ENCODE measurements around the gene PPARD. TPM values are rescaled to one million over a fixed set of nuclear protein-coding genes. Genes with fewer than 3 reads are reported as not detected.

Gene PPARD
- total RNA-seq, 1 experiment from 2014 or later = 5.6 TPM

DNA sequence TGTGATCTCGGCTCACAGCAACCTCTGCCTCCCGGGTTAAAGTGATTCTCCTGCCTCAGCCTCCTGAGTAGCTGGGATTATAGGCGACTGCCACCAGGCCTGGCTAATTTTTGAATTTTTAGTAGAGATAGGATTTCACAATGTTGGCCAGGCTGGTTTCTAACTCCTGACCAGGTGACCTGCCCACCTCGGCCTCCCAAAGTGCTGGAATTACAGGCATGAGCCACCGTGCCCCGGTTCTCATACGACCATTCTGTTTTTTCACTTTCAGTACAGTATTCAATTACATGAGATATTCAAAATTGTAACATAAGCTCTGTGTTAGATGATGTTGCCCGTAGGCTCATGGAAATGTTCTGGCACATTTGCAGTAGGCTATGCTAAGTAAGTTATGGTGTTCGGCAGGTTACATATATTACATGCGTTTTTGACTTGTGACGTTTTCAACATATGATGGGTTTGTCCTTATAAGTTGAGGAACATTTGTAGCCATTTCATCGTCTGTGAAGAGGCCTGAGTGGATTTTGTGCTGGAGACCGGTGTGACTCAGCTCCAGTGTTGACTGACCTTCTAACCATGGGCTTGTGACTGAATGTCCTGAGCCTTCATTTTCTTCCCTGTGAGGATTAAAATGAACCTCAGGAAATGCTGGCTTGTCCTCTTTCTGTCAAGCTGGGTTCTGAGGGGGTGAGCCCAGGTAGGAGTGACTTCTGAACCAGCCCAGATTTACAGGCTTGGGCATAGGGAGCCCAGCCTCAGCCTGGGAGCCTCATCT, 12.2 kb downstream of the PPARD start:
- no peak for DNase-seq (ENCODE audit: low read depth)

DNA sequence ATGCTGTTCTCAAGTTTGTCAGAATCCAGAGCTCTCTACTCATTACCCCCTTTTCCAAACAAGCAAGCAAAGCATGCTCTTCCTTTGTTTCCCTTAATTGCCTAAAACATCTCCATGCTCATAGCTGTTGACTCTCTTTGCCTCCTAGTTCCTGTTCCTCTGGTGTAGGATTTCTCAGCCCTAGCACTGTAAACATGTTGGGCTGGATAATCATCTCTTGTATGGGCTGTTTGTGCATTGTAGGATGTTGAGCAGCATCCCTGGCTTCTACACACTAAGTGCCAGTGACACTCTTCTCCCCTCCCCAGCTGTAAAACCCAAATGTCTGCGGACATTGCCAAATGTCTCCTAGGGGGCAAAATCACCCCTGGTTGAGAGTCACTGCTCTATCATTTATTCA, 14.0 kb downstream of the PPARD start:
- DNase-seq (ENCODE audit: low read depth) = no peak

DNA sequence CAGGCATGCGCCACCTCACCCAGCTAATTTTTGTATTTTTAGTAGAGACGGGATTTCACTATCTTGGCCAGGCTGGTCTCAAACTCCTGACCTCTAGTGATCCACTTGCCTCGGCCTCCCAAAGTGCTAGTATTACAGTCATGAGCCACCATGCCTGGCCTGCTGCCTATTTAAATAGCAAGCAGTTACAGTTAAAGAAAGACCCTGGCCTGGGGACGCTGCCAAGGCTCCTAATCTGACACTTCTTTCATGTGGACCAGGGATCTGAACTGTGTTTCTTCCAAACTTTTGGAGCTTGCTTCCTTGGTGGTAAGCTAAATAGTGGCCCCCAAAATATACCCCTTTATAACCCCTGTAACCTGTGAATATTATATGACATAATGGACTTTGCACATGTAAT, 15.3 kb downstream of the PPARD start:
- DNase-seq (ENCODE audit: low read depth) = no peak

DNA sequence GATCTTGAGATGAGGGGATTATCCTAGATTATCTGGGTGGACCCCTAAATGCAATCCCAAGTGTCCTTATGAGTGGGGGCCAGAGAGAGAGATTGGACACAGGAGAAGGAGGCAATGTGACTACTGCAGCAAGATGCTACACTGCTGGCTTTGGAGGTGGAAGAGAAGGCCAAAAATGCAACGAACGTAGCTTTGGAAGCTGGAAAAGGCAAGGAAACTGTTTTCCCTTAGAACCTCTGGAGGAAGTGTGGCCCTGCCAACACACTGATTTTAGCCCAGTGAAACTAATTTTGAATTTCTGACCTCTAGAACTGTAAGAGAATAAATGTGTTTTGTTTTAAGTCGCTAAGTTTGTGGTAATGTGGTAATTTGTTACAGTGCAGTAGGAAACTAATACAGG, 15.7 kb downstream of the PPARD start:
- DNase-seq (ENCODE audit: low read depth) = no peak

DNA sequence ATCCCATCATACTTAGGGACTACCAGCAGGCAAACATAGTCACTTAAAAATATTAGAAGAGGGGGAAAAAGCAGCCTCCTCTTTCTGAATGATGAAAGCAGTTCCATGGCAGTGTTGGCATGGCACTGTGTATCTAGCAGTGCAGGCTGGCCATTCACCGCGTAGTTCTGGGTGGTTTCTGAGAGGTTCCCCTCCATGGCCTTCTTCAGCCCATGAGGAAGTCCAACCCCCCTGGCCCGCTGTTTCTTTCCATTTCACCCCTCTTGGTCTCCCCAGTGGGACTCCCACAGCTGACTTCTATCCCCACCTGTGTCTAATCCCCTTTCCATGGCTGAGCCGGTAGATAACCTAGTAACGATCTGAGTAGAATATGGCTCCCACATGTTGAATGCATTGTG, 17.0 kb downstream of the PPARD start:
- no peak for DNase-seq (ENCODE audit: low read depth)

DNA sequence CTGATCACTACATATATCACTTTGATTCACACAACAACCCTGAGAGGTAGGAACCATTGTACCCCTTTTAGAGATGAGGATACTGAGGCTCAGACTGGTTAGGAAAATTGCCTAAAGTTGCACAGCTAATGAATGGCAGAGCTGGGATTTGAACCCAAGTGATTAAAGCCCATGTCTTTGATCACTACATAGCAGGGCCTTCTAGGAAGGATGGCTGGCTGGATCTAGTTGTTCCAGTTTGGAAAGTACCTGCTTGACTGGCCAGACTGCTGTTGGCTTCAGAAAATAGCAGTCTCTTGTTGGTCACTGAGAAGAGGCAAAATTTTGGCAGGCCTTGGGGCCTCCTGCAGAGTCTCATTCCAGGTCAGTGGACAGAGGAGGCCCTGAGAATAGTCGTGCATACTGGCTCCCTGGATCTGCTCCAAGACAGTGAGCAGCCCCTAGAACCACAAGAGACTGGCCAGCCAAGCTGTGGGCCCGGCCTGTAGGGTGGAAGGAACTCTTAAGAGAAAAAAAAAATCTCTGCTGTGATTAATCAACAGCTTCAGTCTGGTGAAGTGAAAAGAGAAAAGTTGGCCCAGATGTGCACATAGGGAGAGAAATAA, 17.5 kb downstream of the PPARD start:
- peak; percentile 65 for DNase-seq (ENCODE audit: low read depth)

DNA sequence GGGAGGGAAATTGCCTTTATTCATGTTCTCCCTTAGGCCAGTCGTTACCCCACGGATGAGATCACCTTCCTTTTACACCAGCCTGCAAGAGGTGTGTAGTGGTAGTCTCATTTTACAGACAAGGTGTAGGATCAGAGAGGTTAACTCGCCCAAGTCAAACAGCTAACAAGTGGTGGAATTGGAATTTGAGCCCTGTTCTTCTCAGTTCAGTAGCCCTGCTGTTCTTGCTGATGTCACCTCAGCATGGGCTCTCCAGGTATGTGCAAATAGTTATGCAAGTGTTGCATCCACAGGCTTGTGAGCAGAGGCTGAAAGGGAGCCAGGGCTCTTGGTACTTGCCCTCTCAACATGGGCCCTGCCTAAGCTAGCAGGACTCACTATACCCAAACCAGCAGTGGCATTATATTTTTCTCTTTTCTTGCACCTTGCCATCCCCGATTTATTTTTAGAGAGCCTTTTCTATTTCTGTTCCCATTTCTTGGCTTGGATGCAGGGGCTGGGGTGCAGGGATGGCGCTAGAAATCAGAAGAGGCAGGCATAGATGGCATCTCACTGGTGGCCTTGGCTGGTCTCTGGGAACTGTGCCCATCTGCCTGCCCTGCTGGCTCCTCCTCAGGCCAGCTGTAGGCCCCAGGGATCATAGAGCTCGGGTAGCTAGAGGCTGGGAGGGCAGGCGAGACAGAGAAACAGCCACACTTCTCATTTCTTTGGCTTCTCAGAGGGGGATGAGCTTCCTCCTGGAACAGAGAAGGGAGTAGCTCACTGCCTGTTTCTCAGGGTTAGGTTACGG, 18.2 kb downstream of the PPARD start:
- DNase-seq (ENCODE audit: low read depth) = no peak

DNA sequence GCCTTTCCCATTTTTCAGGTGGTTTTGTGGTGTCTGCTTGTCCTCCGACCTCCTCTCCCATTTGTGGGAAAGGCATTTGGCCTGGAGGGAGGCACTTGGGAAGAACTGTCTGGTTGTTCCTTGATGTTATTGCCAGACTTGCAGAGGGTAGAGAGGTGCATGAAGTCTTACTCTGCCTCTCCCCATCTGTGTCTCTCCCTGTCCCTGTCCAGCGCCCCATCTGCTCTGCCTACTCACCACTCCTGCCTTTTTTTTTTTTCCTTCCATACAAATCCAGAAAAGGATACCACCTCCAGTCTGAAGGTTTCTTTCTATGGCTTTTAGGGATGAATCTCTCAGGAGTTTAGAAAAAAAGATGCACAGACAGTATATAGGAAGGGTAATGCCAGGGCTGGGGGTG, 19.8 kb downstream of the PPARD start:
- DNase-seq (ENCODE audit: low read depth) = no peak

DNA sequence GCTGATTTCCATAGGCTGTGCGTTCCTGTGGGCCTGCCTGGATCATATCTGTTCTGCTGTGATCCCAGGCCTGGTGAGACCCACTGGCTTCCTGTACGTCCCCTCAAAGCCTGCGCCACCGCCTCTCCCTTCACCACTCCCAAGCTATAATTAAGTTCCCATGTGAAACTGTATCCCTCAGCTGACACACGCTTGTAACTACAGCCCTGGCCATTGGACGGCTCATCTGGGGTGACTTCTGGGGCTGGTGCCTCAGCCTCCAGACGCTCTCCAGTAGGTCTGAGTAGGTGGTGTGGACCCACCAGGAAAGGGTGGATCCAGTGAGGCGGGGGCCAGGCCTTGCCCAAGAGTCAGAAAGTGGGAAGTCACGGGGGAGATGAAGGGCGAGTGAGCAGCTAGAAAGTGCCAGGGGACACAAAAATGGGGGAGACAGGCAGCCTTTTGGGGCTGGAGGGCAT, 21.0 kb downstream of the PPARD start:
- peak; percentile 59 for DNase-seq (ENCODE audit: low read depth)

DNA sequence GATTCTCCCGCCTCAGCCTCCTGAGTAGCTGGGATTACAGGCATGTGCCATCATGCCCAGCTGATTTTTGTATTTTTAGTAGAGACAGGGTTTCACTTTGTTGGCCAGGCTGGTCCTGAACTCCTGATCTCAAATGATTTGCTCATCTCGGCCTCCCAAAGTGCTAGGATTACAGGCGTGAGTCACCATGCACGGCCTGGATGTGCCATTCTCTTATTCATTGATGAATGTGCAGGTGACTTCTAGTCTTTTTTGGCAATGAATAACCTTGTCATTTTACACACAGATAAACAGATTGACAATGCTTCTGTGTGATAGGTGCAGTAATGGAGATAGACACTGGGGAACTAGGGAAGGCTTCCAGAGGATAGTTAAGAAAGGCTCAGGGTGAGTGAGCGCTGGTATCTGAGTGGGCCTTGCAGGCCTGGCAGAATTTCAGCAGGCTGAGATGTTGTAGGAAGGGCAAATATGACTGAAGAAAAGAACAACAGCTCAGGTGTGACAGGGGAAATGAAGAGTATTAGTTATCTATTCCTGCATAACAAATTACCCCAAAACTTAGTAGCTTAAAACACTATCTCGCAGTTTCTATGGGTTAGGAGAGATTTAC, 23.3 kb downstream of the PPARD start:
- DNase-seq (ENCODE audit: low read depth) = peak; percentile 33

DNA sequence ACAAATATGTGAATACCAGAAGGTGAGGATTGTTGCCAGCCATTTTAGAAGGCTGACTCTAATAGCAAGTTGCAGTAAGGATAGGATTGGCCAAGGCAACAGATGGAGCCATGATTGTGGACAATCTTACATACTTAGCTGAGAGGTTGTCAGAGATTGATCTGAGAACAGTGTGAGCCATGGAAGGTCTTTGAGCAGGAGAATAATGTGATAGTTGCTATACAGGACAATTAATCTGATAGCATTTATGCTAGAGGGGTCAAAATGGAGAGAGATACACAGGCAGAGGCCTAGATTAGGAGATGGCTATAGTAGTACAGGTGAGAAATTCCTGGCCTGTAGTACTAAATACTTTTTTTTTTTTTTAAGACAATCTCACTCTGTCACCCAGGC, 23.8 kb downstream of the PPARD start:
- no peak for DNase-seq (ENCODE audit: low read depth)

DNA sequence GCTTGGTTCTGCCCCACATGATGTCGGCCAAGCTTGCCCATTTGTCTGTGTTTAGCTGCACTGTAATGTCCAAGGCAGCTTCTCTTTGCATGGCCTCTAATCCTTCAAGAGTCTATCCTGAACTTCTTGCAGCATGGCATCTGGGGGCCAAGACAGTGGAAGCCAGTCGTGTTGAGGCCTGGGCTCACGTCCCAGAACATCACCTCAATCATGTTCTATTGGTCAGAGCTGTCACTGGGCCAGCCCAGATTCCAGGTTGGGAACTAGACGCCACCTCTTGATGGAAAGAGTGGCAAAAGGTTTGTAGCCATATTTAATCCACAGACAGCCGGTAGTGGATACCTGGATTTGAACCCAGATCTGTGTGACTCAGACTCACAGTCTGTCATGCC, 25.3 kb downstream of the PPARD start:
- DNase-seq (ENCODE audit: low read depth) = no peak

DNA sequence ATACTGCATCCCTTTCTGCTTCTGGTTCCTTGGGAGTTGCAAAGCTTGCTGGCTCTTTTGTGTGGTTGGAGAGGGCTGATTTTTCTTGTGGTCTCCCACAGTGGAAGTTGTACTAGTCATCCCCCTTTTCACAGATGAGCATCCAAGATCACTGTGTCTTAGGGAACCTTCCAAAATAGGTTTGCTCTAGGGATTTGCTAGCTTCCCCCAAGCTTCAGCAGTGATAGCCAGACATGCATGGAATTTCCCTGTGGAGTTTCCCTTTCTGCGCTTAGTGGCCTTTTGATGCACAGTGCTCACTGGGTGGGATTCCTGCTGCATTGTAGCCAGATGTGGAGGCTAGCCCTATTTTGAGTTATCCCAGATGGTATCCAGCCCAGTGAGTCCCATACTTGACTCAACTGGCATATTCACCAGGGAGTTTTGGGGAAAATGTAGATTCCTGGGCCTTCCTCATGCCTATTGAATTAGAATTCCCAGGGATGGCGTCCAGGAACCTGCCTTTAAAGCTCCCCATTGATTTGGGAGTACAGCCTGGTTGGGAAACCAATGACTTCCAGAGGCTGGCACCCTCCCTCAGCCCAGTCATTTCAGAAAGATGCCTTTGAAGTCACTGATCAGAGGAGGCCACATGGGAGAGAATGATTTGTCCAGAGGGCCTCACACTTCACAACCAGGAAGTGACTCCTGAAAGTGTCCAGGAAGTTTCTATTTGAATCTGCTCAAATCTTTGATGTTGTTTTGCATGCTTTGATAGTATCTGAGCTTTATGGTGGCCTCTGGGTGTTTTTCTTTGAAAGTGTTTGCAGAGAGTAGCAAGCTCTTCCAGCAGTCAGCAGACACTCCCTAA, 25.9 kb downstream of the PPARD start:
- DNase-seq (ENCODE audit: low read depth) = peak; percentile 51

DNA sequence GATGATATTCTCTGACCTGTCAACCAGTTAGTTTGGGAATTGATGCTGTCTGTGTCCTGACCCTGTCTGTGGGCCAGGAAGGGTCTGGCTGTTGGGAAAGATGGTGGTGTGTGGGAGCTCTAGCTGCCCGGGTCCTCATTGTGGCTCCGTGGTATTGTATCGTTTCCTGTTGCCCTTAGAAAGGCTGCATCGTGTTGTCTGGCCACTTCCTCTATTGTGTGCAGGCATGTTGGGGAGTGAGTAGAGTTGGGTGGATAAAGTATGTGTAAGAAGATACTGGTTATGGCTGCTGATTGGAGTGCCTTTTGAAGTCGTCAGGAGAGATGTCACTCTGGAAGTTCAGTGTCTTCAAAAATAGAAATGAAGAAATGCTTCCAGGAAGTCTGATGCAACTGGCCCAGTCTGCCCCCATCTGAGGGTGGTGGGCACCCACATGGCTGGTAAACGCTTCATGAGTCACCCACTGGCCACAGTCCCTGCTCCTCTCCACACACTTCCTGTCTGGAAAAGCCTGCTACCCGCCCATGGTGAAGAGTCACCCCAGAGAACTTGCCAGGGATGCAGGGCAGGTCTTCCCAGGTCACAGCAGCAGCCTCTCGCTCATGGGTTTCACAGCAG, 27.9 kb downstream of the PPARD start:
- peak; percentile 98 for DNase-seq (ENCODE audit: low read depth)

DNA sequence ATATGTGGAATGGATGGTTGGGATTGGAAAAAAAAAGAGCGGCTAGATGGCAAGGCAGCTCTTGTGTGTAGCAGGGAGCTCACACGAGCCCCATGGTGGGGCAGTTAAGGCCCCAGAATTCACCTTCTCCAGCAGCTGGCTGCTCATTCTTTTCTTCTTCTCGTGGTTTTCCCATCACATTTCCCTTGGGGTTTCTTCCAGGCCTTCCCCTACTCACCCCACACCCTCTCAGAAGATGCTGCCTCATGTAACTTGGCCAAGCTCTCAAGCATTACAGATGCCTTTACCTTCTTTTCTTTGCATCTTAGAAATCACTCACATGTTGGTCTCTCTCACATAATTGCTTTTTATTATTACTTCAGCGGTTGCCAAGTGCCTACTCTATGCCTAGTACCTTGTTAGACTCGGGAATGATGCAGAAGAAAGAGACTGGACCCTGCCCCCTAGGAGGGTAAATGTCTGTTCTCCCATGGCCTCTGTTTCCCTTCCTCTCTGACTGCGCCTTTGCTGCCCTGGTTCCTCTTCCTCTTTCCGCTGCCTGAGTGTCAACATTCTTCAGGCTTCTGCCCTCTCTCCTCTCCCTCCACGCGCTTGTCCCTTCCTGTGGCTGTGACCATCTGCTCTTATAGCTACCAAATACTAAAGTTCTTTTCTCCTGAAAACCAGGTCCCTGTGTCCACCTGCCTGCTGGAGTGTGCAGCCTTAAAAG, 28.6 kb downstream of the PPARD start:
- no peak for DNase-seq (ENCODE audit: low read depth)

DNA sequence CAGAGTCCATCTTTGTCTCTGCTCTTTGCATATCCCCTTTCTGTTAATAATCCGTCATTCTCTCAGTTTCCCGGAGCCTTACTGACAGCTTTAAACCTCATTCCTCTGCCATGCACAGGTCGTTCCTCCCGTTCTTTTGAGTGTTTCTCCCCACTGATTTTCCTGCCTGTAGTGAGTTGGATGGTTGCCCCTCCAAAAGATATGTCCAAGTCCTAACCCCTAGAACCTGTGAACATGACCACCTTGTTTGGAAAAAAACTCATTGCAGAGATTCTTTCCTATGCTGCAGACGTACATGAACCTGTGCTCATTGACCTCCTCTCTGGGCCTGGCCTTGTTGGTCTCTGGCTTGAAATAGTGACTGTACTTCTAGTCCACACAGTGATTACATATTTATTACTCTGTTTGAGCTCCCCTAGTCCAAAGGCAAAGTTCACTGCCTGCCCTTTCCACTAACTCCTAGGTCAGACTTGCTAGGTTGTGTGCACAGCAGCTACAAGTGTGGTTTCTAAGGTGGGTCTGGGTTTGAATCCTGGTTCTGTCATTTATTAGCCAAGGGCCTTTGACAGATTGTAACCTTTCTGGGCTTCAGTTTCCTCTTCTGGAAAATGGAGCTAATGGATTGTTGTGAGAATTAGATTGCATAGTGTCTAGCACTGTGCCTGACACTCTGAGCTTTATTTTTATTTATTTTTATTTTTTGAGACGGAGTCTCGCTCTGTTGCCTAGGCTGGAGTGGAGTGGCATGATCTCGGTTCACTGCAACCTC, 29.3 kb downstream of the PPARD start:
- DNase-seq (ENCODE audit: low read depth) = no peak

DNA sequence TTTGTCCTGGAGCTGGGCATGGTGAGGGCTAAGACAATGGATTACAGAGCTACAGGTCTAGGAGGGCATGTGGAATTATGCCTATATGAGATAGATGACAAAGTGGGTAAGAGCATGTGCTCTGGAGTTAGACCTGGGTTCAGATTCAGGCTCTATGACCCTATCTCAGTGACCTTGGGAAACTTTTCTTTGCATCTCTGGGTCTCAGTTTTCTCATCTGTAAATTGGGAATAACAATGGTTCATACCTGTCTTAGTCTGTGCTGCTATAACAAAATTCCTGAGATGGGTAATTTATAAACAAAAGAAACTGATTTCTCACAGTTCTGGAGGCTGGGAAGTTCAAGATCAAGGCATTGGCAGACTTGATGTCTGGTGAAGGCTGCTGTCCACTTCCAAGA, 30.3 kb downstream of the PPARD start:
- DNase-seq (ENCODE audit: low read depth) = no peak

DNA sequence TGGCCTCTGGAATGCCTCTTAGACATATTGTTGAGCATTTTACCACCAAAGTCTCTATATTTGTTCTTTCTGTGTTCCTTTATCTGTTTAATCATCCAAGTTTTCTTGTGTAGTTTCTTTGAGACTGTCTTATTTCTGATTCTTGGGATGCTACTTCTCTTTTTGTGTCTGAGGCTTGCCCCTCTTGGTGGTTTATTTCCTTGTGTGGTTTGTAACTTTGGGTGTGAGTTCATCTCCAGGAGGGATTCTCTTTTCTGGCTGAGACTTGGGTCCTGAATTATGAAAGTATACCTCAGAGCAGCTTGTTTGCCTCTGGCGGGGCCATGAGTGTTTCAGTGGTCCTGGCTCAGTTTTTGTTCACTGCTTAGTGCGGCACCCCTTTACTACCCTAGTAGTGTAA, 33.9 kb downstream of the PPARD start:
- DNase-seq (ENCODE audit: low read depth) = no peak

DNA sequence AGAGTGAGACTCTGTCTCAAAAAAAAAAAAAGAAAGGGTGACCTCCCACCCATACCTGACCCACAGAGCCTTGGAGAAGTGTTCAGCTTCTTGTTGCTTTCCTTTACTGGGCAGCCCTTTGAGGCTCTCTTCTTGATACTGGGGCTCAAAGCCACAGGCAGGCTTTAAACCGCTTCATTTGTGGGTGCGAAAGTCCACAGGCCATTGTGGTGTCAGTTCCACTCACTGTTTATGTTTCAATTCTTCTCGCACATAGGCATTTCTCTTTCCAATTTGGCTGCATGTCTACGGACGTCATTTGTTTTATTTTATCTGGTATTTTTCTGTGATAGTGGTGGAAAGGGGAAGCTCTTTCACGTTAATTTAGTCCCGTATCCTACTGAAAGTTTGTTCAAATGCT, 34.6 kb downstream of the PPARD start:
- no peak for DNase-seq (ENCODE audit: low read depth)

DNA sequence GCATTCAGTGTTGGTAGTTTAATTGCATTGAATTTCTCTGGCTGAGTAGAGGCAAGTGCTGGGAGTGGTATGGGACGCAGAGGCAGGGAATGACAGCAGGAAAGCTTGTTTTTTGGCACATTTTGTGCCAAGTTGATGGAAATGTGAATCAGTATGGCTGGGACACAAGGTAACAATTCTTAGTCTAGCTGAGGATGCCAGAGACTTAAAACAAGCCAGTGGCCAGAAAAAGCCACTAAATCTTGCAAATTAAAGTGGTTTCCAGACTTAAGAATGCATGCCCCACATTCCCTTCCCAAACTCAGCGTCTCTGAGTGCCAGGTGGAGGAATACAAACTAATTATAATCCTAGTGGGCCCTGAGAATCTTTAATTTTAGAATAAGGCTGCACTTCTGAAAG, 35.9 kb downstream of the PPARD start:
- no peak for DNase-seq (ENCODE audit: low read depth)

Measured in Daoy (cell line).